Pons (tissue), 1 donor: Measurements from ENCODE around the gene PIK3C2A.
A peak's percentile ranks its signal among the peaks of the same experiment; 100 is the strongest.

ENCODE experiments used
- DNase-seq: peaks from one replicate; pipeline ENCODE4 v3.0.0-alpha.2; 2016; ENCODE audit warnings: low spot score

Gene PIK3C2A

DNA sequence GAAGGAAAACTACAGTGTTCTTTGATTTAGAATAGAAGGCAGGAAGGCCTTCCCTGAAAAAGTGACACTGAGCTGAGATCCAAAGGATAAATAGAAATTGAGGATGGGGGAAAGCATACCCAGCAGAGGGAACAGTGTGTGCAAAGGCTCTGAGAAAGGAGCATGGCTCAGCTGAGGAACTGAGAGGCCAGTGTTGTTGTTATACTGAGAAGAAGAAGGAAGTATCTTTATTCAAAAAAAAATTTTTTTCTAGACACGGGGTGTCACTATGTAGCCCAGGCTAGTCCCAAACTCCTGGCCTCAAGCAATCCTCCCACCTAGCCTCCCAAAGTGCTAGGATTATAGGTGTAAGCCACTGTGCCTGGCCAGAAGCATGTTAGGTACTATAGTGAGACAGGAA lies 3.5 kb upstream of the PIK3C2A start:
- DNase-seq = no peak

DNA sequence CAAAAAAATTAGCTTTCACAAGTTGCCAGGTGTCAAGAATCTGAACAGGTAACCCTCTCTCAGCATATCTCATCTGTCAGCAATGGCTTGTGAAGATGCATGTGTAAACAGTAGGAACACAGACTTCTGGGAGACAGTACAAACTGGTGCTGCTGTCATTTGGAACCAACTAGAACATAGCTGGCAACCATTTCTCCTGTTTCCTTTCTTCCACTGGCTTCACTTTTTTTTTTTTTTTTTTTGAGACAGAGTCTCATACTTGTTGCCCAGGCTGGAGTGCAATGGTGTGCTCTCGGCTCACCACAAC lies 2.1 kb upstream of the PIK3C2A start:
- DNase-seq = no peak

DNA sequence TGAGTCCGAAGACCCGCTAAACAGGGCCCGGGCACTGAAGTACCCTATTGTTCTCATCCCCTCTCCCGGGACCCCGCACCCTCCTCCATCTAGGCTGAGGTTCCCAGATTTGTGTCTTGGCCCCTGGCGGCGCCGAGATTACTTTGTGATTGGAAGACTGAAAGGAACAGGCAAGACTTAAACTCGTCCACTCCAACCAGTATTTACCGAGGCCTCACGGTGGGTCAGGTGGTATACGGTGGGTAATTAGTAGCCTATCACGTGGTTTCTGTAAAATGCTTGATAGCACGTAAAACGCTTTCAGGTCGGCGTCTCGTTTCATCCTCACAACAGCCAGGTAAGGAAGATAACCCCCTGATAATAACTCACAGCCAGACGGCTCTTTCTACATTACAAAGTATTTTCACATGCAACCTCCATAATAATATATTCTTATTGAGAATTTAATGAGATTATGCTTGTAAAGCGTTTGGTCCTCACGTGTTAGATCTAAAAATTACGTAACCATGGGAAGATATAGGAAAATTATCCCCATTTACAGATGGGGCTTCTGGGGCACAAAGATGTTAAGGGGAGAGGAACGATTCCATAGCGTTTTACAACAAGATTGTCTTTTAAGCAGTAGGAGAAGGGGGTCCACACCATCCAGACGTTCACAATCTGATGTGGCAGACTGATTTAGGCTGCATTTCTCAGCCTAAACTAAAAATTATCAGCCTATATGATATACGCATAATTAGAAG lies 642 bp upstream of the PIK3C2A start:
- DNase-seq = peak; percentile 56

DNA sequence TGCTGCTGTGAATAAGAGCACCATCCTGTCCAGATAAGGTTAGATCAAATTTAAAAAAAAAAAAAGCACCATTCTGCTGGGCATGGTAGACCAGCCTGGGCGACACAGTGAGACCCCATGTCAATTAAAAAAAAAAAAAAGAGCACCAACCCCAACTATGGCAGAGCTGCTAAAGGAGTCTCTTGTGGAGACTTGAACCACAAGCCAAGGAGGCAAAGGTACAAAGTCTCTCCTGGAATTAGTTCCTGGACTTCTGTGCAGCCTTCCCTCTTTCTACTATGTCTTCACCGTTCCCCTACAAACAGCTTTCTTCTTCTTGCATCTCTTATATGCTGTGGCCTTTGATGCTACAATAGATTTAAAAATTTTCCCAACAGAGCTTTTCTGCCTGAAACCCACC lies 1.3 kb downstream of the PIK3C2A start:
- no peak for DNase-seq

DNA sequence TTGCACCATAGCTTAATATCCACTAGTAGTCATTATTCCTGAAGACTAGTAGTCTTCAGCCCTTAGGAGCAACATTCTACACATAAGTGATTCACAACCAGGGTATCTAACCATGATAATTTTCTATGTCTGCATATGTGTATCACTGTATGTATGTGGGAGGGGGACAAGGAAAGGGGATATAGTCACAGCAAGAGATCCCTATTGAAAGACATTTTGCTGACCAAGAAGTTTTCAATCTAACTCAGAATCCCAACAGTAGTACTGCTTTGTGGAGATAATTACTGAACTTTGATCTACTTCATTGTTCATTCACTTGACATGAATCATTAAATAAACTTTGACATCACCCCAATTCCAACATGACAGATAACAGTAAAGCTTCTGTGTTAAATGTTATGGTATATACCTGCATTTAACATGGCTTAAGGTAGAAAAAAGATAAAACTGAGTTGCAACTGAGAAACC lies 10.3 kb downstream of the PIK3C2A start:
- DNase-seq = no peak

DNA sequence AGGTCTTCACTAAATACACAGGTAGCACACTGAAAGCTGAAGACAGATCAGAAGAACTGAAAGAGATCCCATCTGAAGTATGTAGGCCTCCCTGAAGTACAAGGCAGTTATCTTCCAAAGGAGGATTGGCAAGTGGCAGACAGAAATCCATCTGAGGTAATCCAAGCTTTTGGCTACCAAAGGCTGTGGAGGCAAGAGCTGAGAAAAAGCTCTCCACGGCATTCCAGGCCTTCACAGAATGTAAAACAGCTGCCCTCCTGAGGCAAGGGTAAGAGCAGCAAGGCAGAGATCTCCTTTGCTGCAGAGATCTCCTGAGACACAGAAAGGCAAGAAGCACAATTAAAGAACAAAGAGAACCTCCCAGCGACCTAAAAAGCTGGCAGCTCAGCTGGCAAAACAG lies 19.1 kb downstream of the PIK3C2A start:
- DNase-seq = no peak

DNA sequence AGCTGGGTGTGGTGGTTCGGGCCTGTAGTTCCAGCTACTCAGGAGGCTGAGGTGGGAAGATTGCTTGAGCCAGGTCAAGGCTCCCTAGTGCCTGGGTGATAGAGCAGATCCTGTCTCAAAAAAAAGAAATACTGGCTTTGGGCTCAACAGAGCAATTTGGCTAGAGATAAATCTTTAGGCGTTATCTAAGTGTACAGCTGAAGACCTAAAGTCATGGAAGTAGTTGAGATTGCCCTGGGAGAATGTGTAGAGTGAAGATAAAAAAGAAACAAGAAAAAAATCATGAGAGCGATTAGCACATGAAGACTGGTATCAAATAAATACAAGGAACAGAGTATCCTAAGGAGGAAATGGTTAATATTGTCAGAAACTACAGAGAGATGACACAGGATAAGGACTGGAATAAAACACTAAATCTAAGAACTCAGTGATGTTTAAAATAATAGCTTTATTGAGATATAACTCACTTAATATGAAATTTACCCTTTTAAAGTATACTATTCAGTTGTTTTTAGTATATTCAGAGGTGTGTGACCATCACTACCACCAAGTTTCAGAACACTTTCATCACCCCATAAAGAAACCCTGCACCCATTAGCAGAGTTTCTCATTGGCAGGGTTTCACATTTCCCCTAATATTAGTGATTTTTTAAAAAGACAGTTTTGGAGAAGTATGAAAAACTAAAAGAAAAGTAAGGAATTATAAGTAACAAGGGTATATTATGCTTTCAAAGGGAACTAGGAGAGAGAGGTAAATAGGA lies 20.7 kb downstream of the PIK3C2A start:
- DNase-seq = no peak

DNA sequence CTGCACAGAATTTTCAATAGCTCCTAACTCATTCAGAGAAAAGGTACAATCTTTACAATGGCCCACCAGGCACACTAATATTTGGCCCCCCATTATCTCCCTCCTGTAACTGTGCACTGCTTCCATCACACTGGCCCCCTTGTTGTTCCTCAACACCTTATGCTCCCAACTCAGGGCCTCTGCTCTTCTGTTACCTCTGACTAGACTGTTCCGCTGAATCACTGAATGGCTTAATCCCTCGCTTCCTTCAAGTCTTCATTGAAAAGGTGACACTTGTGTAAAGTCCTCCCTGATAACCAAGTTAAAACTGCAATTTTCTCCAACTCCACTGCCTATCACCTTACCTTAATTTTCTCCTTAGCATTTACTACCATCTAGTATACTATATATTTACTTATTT lies 21.8 kb downstream of the PIK3C2A start:
- DNase-seq = no peak

DNA sequence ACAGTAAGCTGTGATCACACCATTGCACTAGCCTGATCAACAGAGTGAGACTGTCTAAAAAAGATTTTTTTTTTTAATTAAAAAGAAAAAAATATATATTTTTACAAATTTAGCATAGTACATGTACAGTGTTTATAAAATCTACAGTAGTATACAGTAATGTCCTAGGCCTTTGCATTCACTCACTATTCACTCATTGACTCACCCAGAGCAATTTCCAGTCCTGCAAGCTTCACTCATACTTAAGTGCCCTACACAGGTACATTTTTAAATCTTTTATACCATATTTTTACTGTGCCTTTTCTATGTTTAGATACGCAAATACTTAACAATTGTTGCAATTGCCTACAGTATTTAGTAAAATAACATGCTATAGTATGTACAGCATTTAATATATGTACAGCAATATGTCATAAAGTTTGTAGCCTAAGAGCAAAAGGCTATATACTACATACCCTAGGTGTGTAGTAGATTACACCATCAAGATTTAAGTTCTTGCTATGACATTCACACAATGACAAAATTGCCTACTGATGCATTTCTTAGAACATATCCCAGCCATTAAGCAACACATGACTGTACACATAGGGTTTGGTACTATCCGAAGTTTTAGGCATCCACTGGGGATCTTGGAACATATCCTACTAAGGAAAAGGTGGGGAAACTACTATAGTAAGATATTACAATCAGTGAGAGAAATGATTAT lies 22.8 kb downstream of the PIK3C2A start:
- no peak for DNase-seq

DNA sequence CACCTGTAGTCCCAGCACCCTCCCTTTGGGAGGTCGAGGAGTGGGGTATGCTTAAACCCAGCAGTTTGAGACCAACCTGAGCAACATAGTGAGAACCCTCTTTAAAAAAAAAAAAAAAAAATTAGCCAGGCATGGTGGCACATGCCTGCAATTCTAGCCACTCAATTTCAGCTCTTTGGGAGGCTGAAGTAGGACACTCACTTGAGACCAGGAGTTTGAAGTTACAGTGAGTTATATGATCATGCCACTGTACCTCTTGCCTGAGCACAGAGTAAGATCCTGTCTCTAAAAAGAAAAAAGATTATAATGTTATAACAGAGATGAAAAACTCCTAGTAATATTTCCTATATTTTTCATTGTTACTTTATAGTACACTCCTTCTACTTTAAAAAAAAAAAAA lies 23.9 kb downstream of the PIK3C2A start:
- no peak for DNase-seq

DNA sequence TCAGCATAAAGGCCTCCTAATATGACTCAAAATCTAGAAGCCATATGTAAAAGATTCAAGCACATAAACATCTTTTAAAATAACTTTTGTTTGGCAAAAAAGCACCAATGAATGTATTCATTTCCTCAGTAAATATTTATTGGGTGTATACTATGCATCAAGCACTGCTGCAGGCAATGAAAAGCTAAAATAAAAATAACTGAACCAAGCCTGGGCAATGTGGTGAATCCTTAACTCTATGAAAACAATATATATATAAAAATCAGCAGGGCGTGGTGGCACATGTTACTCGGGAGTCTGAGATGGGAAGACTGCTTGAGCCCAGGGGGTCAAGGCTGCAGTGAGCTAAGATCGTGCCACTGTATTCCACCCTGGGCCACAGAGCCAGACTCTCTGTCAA lies 27.8 kb downstream of the PIK3C2A start:
- DNase-seq = no peak

DNA sequence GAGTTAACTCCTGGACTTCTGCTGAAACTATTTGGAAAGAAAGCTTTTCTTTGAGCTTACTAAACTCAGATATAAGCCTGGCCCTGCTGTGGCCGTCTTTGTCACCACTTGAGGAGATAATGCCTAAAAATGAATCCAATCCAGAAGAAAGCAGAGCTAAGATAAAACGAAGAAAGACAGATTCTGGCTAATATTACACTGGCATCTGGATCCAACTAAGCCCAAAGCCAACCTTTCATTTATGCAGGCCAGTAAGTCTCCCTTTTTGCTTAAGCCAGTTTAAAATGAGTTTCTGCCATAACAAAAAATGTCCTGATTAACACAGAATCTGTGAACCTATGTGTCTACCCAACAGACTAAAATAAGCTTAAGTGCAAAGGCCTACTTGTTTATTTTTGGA lies 34.5 kb downstream of the PIK3C2A start:
- DNase-seq = no peak

DNA sequence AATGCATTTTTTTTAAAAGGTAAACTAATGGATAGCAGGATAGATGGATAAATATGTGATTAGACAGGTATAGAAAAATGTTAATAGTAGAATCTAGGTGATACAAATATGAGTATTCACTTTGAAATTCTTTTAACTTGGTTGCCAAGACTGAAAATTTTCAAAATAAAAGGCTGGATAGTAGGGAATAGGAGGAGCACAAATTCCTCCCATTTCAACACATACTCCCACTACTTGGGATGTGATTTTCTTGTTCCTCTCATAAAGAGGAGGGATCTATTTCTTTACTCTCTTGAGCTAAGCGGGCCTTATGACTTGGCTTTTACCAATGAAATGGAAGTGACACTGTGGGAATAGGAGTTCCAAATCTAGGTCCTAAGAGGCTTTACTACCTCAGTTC lies 35.9 kb downstream of the PIK3C2A start:
- no peak for DNase-seq

DNA sequence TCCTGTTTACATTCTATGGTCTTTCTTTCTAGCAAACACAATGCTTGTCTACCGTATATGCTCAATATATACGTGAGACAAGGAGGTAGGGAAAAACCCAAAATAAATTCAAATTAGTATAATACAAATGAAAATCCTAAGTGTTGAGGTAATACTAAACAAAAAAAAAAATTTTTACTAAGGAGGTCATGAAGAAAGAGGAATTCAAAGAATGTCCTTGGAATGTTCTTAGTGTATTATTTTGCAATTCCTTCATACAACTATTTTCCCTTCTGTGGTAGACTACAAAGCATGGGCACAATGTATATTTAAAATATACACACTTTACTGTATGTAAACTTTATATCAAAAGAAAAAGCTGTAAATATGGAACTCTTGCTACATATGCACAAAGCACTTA lies 36.4 kb downstream of the PIK3C2A start:
- no peak for DNase-seq

DNA sequence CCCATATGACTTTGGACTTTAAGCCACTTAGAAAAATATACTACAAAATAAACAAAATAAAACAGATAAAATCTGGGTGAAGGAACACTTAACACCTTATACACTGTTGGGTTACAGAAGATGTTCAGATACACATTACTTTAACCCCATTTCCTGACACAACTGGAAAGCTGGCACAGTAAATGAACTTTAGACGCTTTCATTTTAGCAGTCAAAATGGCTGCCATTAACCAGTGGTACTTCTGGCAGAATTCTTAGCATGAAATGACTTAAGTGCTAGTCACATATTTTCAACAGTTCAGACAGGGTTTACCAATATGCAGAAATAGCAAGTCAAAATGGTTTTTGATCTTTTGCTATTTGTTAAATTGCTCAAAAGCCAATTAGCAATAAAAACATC lies 37.9 kb downstream of the PIK3C2A start:
- no peak for DNase-seq

DNA sequence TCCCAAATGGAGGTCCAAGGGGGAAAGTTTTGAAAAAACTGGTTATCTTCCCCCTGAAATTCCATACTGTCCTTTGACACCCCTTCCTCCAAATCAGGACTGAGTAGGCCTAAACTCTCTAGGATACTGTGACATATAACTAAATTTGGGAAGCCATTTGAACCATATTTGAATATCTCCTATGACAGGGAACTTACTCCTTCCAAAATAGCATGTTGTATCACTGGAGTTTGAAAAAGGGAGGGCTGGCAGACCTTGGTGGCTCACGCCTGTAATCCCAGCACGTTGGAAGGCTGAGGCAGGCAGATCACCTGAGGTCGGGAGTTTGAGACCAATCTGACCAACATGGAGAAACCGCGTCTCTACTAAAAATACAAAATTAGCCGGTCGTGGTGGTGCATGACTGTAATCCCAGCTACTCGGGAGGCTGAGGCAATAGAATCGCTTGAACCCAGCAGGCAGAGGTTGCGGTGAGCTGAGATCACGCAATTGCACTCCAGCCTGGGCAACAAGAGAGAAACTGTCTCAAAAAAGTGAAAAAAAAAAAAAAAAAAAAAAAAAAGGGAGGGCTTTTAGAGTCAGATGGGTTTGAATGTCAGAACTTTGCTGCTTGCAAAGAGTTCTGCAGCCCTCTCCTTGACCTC lies 42.4 kb downstream of the PIK3C2A start:
- DNase-seq = no peak

DNA sequence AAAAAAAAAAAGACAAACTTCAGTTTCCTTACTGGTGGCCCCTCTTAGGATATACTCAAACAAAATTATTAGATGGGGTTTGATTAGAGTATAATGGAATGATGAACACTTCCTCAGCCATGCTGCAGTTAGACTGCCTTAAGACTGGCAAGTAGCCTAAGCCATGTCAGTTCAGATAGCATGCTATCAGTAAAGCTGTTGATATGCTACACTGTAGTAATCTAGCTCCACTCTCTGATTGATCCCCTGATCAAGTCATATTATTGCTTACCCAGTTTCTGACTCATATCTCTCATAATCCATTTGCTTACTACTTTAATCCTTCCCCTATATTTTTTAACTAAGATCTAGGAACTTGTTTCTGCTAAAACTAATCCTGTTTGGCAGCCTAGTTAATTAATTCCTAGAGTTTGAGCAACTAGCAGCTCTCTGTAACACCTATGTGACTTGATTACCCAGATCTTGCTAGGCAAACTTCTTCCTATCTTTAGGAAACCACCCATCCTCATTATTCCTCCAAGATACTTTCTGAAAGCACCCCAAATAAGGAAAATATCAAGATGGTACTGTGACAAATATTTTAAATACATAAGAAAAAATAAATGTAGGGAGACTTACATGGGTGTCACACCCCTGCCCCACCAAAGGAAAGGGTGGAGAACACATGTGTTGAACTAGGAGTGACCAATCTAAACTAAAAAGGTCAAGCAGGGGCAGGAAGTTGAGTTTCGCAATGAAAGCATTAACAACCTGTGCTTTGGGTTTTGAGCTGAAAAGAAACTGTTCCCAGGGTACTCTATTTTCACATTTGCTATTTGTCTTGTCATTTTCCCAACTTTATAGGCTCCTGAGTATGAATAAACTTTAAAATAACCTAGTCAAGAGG lies 43.2 kb downstream of the PIK3C2A start:
- no peak for DNase-seq

DNA sequence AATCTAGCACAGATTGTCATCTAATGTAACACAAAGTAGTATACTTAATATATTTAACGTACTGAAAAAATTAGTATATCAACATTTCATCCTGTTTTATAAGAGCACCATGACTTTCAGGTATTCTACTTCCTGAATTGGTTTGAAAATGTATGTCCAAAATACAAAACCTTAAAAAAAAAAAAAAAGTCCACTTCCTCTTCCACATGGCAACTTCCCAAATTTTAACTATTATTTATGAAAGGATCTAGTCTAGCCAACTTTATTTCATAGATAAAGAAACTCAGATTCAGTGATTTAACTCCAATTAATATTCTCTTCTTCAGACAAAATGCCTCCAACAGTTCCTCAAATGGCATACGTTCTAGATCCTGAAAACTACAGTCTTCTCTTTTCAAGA lies 44.0 kb downstream of the PIK3C2A start:
- DNase-seq = no peak

DNA sequence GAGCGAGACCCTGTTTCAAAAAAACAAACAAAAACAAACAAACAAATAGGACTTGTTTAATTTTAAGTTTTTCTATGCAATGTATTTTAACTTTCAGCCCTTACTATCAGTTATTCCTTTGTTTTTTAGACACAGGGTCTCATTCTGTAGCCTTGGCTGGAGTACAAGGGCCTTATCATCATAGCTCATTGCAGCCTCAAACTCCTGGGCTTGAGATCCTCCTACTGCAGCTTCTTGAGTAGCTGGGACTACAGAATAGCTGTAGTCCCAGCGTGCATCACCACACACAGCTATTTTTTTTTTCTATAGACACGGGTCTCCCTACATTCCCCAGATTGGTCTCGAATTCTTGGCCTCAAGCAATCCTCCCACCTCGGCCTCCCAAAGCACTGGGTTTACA lies 44.5 kb downstream of the PIK3C2A start:
- no peak for DNase-seq

DNA sequence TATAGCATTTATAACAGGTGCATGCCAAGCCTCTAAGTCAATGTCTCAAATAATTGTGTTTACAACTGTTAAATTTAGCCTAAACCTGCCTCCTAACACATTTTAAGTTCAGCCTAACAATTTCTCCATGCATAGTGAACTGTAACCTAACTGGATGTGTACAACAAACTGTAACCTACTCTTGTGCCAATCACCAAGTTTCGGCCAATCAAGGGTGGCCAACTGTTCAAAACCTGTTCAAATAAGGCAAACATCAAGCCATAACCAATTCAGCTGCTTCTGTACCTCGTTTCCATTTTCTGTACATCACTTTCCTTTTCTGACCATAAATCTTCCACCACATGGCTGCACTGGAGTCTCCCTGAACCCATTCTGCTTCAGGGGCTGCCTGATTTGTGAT lies 45.4 kb downstream of the PIK3C2A start:
- DNase-seq = no peak

DNA sequence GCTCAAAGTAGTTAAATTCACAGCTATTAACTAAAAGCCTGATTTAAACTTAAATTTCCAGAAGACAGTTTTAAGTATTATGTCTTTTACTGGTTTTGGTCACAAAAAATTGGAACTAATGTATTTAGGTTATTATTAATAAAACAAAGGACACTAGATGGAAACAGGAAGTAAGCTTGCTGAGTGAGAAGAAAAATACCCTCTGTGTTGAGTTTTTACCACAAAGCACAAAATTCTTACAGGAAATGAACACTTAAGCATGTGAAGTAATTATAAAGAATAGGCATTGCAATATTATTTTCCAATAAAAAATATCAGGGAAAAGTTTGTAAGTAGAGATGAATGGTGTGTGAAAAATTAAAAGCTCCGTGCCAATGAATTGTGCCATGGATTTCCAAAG lies 46.3 kb downstream of the PIK3C2A start:
- no peak for DNase-seq

DNA sequence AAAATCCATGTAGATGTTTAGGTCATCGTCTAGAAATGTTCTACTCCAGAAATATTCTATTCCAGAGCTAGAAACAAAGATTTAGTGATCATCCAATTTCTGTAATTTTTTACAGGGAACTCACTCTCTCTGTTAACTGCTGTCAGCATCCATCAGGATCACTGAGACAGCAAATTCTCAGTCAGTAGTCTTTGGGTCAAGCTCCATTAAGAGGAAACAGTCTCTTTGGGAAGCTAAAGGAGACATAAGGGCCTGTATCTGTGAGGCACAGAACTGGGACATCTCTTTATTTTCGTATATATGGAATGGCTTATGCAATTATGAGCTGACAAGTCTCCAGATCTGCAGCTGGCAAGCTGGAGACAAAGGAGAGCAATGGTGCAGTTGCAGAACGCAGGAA lies 48.3 kb downstream of the PIK3C2A start:
- no peak for DNase-seq
